ENCODE results near the gene HTR1D.
"Not testable (repeated sequence)": the region's sequence is repeated elsewhere in the genome, so short reads cannot be mapped to it uniquely, and the experiment has no call there.

Gene HTR1D

DNA sequence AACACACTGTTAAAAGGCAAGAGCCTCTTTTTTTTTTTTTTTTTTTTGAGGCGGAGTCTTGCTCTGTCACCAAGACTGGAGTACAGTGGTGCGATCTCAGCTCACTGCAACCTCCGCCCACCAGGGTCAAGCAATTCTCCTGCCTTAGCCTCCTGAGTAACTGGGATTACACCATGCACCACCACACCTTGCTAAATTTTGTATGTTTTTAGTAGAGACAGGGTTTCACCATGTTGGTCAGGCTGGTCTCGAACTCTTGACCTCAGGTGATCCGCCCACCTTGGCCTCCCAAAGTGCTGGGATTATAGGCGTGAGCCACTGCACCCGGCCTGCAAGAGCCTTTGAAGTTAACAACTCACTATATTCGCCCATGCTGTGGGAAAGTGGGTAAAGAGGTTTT is 9.6 kb downstream of the HTR1D start:
- H3K4me3 ChIP-seq (ENCODE audit: insufficient read depth, low read depth, low read length); H3K36me3 ChIP-seq (ENCODE audit: control insufficient read depth, insufficient read depth, low read length); H3K9me3 ChIP-seq (ENCODE audit: control insufficient read depth, low read length); H3K27ac ChIP-seq (ENCODE audit: insufficient read depth, low read depth, low read length, poor library complexity, severe bottlenecking); H3K4me1 ChIP-seq (ENCODE audit: control insufficient read depth, insufficient read depth, low read length); H3K27me3 ChIP-seq (ENCODE audit: control insufficient read depth, insufficient read depth, low read length, poor library complexity, severe bottlenecking): not testable (repeated sequence)
- 85 to 90% methylated on average over 8 of the region's 8 CpGs for WGBS, 2 experiments

DNA sequence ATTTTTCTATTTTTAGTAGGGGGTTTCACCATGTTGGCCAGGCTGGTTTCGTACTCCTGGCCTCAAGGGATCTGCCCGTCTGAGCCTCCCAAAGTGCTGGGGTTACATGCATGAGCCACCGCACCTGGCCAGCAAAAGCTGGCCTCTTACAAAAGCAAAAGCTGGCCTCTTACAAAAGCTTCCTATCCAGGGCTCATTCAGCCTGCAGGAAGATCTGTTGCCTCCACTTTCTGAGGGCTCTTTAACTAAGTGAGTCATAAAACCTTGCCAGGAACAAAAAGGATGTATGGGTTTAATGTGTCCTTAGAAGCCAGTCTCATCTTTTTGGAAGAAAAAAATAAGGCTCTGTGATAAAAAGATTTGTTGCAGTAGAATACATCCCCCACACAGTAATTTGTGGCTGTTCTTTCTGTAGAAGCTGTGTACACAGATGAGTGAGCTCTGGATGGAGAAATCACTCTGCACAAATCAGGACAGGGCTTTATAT is 15.0 kb downstream of the HTR1D start:
- no peak overlapping the region for H3K4me3 ChIP-seq (ENCODE audit: insufficient read depth, low read depth, low read length)
- no peaks in the 10 kb centered on the region for H3K36me3 ChIP-seq (ENCODE audit: control insufficient read depth, insufficient read depth, low read length)
- no peaks in the 10 kb centered on the region for H3K4me1 ChIP-seq (ENCODE audit: control insufficient read depth, insufficient read depth, low read length)
- H3K27ac ChIP-seq (ENCODE audit: insufficient read depth, low read depth, low read length, poor library complexity, severe bottlenecking), result no peak overlapping the region
- 89 to 91% methylated on average over 3 of the region's 3 CpGs for WGBS, 2 experiments
- no peaks in the 10 kb centered on the region for H3K27me3 ChIP-seq (ENCODE audit: control insufficient read depth, insufficient read depth, low read length, poor library complexity, severe bottlenecking)
- no peaks in the 10 kb centered on the region for H3K9me3 ChIP-seq (ENCODE audit: control insufficient read depth, low read length)

DNA sequence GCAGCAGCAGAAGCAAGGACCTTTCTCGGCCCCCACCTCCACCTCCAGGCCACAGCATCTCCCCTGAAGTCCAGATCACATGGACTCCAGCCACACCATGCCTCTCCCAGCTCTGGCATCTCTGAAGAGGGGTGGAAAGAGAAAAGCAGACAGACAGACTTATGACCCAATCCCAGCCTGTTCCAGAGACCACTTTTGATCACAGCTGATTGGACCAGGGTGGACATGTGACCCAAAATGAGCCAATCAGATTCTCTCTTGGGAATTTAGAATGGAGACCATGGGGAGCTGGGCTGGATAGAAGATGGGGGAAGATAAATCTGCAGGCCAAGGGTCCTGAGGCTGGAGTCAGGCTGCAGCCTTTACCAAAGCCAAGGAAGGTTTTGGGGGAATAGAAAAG is 16.4 kb downstream of the HTR1D start:
- no peaks in the 10 kb centered on the region for H3K9me3 ChIP-seq (ENCODE audit: control insufficient read depth, low read length)
- no peaks in the 10 kb centered on the region for H3K4me1 ChIP-seq (ENCODE audit: control insufficient read depth, insufficient read depth, low read length)
- WGBS, 2 experiments, result 96 to 100% methylated on average over 1 of the region's 1 CpG
- H3K27ac ChIP-seq (ENCODE audit: insufficient read depth, low read depth, low read length, poor library complexity, severe bottlenecking), result no peak overlapping the region
- no peak overlapping the region for H3K4me3 ChIP-seq (ENCODE audit: insufficient read depth, low read depth, low read length)
- H3K27me3 ChIP-seq (ENCODE audit: control insufficient read depth, insufficient read depth, low read length, poor library complexity, severe bottlenecking), result no peaks in the 10 kb centered on the region
- H3K36me3 ChIP-seq (ENCODE audit: control insufficient read depth, insufficient read depth, low read length), result no peaks in the 10 kb centered on the region

DNA sequence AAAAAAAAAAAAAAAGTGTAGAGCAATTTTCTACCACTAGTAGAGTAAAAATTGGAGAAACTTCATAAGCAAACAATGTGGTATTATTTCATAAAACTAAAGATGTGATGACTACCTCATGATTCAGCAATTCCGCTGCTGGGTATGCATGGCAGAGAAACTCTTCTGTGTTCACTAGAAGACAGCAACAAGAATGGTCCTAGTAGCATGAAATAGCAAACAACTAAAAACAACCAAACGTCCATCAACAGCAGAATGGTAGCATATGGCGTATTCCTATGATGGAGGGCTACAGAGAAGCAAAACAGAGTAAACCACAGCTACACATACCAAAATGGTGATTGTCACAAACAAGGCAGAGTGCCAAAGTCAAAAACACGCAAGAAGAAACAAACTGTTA is 18.9 kb downstream of the HTR1D start:
- Histone ChIP-seq H3K27ac (ENCODE audit: insufficient read depth, low read depth, low read length, poor library complexity, severe bottlenecking) (no peak overlapping the region), H3K4me3 (ENCODE audit: insufficient read depth, low read depth, low read length) (no peak overlapping the region), H3K9me3 (ENCODE audit: control insufficient read depth, low read length) (no peaks in the 10 kb centered on the region), H3K4me1 (ENCODE audit: control insufficient read depth, insufficient read depth, low read length) (no peaks in the 10 kb centered on the region), H3K27me3 (ENCODE audit: control insufficient read depth, insufficient read depth, low read length, poor library complexity, severe bottlenecking) (no peaks in the 10 kb centered on the region), H3K36me3 (ENCODE audit: control insufficient read depth, insufficient read depth, low read length) (no peaks in the 10 kb centered on the region)
- 90 to 98% methylated on average over 4 of the region's 4 CpGs for WGBS, 2 experiments

DNA sequence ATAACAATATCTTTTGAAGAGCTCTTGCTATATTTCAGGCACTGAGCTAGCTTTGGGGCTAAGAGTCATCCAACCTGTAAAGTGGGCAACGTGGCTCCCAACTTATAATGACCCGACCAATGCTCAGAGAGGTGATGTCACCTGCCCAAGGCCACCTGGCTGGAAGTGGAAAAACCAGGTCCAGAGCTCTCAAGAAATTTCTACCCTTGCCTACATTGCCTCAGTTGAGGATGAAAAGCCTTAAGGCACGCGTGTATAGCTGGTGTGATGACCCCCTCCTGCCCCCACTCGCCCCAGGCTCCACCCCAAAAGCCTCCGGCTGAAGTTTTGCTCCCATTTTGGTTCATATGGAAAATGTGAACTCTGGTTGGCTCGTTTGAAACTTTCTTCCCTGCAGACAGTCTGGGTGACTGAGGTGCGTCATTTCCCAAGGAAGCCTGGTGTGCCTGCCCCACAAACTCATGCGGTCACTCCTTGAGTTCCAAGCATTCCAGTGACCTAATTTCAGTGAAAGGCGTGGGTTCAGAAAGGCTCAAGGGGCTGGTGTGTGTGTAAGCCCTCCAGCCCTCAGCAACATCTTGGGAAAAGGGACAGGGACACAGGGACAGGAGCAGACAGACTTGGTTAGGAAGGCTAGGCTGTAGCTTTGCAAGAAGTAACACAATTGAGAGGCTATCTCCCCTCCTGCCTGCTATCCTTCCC is 20.5 kb downstream of the HTR1D start:
- Histone ChIP-seq H3K4me3 (ENCODE audit: insufficient read depth, low read depth, low read length) (no peak overlapping the region), H3K27ac (ENCODE audit: insufficient read depth, low read depth, low read length, poor library complexity, severe bottlenecking) (no peak overlapping the region), H3K4me1 (ENCODE audit: control insufficient read depth, insufficient read depth, low read length) (no peaks in the 10 kb centered on the region), H3K36me3 (ENCODE audit: control insufficient read depth, insufficient read depth, low read length) (no peaks in the 10 kb centered on the region), H3K9me3 (ENCODE audit: control insufficient read depth, low read length) (no peaks in the 10 kb centered on the region), H3K27me3 (ENCODE audit: control insufficient read depth, insufficient read depth, low read length, poor library complexity, severe bottlenecking) (no peaks in the 10 kb centered on the region)
- WGBS, 2 experiments, result 88% methylated on average over 10 of the region's 10 CpGs

DNA sequence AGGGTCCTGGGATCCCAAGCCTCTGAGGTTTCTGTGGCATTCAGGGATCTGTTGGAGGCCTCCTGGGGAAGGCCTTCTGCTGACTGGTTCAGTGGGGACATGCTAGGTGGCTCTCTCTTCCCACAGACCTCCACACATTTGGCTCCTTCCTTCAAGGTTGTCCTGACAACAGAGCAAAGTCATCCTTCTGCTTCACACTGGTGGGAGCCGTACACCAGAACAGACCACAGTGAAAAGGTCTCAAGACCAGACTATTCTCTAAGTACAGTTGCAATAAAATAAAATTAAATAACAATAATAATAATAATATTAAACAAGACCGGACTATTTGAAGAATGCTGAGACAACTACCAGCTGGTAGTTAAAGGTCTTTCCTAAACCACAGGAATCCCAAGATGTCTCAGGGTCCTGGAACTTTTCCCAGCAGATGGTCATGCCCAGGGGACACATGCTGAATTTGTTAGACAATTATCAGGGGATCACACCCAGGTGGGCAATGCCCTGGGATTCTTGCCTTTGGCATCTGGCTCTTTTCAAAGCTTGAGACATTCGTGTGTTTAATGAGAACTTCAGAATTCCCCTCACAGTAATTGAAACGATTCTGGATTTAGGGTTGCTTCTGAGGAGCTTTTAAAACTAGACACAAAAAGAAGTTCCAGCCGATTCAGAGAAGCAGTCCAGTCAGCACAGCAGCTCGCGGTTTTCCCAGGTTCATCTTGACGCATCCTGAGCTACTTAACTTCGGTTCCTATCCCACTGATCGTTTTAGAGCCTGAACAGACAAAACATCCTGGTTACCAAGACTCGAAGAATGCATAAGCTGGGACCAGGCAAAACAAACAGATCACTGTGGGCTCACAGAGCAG is 22.9 kb downstream of the HTR1D start:
- Histone ChIP-seq H3K36me3 (ENCODE audit: control insufficient read depth, insufficient read depth, low read length) (no peaks in the 10 kb centered on the region), H3K27me3 (ENCODE audit: control insufficient read depth, insufficient read depth, low read length, poor library complexity, severe bottlenecking) (no peaks in the 10 kb centered on the region), H3K4me3 (ENCODE audit: insufficient read depth, low read depth, low read length) (no peak overlapping the region), H3K9me3 (ENCODE audit: control insufficient read depth, low read length) (no peaks in the 10 kb centered on the region), H3K4me1 (ENCODE audit: control insufficient read depth, insufficient read depth, low read length) (no peaks in the 10 kb centered on the region), H3K27ac (ENCODE audit: insufficient read depth, low read depth, low read length, poor library complexity, severe bottlenecking) (no peak overlapping the region)
- 87% methylated on average over 11 of the region's 11 CpGs for WGBS, 2 experiments

DNA sequence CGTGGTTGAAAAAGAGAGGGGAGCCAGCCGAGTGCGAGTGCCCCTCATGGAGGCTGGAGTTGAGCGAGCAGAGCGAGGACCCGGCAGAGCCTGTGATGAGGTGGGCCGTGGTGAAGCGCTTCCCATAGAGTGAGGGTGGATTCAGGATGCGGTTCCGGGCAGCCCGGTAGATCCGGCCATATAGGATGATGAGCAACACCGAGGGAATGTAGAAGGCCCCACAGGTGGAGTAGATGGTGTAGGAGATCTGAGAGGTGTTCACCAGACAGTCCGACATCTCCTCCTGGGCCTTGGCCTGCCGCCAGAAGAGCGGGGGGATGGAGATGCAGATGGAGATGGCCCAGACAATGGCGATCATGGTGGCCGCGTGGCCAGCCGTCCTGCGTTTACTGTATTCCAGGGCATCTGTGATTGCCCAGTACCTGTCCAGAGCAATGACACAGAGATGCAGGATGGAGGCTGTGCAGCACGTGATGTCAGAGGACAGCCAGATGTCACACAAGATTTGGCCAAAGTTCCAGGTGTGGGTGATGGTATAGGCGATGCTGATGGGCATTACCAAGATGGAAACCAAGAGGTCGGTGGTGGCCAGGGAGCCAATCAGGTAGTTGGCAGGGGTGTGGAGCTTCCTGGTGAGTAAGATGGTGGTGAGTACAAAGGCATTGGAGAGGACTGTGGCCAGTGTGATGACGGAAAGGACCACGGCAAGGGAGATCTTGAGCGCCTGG is 23.7 kb downstream of the HTR1D start:
- WGBS, 2 experiments, result 97% methylated on average over 27 of the region's 27 CpGs
- no peaks in the 10 kb centered on the region for H3K4me1 ChIP-seq (ENCODE audit: control insufficient read depth, insufficient read depth, low read length)
- no peak overlapping the region for H3K4me3 ChIP-seq (ENCODE audit: insufficient read depth, low read depth, low read length)
- no peaks in the 10 kb centered on the region for H3K9me3 ChIP-seq (ENCODE audit: control insufficient read depth, low read length)
- no peaks in the 10 kb centered on the region for H3K36me3 ChIP-seq (ENCODE audit: control insufficient read depth, insufficient read depth, low read length)
- H3K27ac ChIP-seq (ENCODE audit: insufficient read depth, low read depth, low read length, poor library complexity, severe bottlenecking), result no peak overlapping the region
- no peaks in the 10 kb centered on the region for H3K27me3 ChIP-seq (ENCODE audit: control insufficient read depth, insufficient read depth, low read length, poor library complexity, severe bottlenecking)

DNA sequence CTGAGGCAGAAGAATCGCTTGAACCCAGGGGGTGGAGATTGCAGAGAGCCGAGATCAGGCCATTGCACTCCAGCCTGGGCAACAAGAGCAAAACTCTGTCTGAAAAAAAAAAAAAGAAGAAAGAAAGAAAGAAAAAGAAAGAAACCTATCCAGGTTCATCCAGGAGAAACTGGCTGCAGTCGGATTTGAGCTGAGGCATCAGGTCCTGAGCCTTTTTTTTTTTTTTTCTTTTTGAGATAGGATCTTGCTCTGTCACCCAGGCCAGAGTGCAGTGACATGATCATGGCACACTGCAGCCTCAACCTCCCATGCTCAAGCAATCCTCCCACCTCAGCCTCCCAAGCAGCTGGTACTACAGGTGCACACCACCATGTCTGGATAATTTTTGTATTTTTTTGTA is 26.1 kb downstream of the HTR1D start:
- no peak overlapping the region for H3K27ac ChIP-seq (ENCODE audit: insufficient read depth, low read depth, low read length, poor library complexity, severe bottlenecking)
- no peaks in the 10 kb centered on the region for H3K4me1 ChIP-seq (ENCODE audit: control insufficient read depth, insufficient read depth, low read length)
- no peaks in the 10 kb centered on the region for H3K36me3 ChIP-seq (ENCODE audit: control insufficient read depth, insufficient read depth, low read length)
- H3K4me3 ChIP-seq (ENCODE audit: insufficient read depth, low read depth, low read length), result no peak overlapping the region
- H3K27me3 ChIP-seq (ENCODE audit: control insufficient read depth, insufficient read depth, low read length, poor library complexity, severe bottlenecking), result no peaks in the 10 kb centered on the region
- no peaks in the 10 kb centered on the region for H3K9me3 ChIP-seq (ENCODE audit: control insufficient read depth, low read length)
- WGBS, 2 experiments, result 95 to 97% methylated on average over 3 of the region's 3 CpGs

DNA sequence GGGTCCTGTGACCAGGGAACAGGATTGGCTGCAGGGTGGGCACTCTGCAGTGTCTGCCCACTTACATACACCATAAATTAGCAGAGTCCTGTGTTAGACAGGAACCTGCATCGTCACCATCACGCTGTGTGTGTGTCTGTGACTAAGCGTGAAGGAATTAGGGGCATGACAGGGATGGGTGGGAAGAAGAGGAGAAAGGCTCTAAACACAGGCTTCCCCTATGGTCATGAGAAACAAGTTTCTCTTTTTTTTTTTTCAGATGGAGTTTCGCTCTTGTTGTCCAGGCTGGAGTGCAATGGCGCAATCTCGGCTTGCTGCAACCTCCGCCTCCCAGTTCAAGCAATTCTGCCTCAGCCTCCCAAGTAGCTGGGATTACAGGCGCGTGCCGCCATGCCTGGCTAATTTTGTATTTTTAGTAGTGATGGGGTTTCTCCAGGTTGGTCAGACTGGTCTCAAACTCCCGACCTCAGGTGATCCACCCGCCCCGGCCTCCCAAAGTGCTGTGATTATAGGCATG is 28.3 kb downstream of the HTR1D start:
- H3K9me3 ChIP-seq (ENCODE audit: control insufficient read depth, low read length); H3K36me3 ChIP-seq (ENCODE audit: control insufficient read depth, insufficient read depth, low read length); H3K27me3 ChIP-seq (ENCODE audit: control insufficient read depth, insufficient read depth, low read length, poor library complexity, severe bottlenecking); H3K4me3 ChIP-seq (ENCODE audit: insufficient read depth, low read depth, low read length); H3K4me1 ChIP-seq (ENCODE audit: control insufficient read depth, insufficient read depth, low read length); H3K27ac ChIP-seq (ENCODE audit: insufficient read depth, low read depth, low read length, poor library complexity, severe bottlenecking): not testable (repeated sequence)
- 94 to 96% methylated on average over 13 of the region's 13 CpGs for WGBS, 2 experiments

DNA sequence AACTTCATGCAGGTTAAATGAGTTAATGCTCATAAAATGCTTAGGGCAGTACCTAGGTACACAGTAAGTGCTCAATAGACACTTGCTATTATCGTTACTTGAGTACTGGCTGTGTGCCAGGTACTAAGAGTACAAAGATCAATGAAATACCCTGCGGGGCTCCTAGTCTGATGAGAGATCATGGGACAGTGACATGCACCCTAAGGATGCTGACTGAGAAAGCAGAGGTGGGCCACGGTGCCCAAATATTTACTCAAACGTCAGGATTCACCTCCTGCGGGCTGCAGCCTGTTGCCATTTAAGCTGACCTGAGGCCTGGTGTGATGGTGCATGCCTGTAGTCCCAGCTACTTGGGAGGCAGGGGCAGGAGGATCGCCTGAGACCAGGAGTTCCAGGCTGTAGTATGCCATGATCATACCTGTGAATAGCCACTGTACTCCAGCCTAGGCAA is 28.8 kb downstream of the HTR1D start:
- H3K27ac ChIP-seq (ENCODE audit: insufficient read depth, low read depth, low read length, poor library complexity, severe bottlenecking), result no peak overlapping the region
- no peaks in the 10 kb centered on the region for H3K27me3 ChIP-seq (ENCODE audit: control insufficient read depth, insufficient read depth, low read length, poor library complexity, severe bottlenecking)
- H3K4me3 ChIP-seq (ENCODE audit: insufficient read depth, low read depth, low read length), result no peak overlapping the region
- H3K9me3 ChIP-seq (ENCODE audit: control insufficient read depth, low read length), result no peaks in the 10 kb centered on the region
- no peaks in the 10 kb centered on the region for H3K36me3 ChIP-seq (ENCODE audit: control insufficient read depth, insufficient read depth, low read length)
- H3K4me1 ChIP-seq (ENCODE audit: control insufficient read depth, insufficient read depth, low read length), result no peaks in the 10 kb centered on the region
- WGBS, 2 experiments, result 81 to 83% methylated on average over 6 of the region's 6 CpGs
